ENCODE measurements around the gene FAM135A. TPM values are rescaled to one million over a fixed set of nuclear protein-coding genes. Genes with fewer than 3 reads are reported as not detected.

FAM135A gene
- total and polyA plus RNA-seq, 2 donors (not counting 1 experiment from before 2014, with no cell fraction given): 3.9 to 30.6 TPM

DNA sequence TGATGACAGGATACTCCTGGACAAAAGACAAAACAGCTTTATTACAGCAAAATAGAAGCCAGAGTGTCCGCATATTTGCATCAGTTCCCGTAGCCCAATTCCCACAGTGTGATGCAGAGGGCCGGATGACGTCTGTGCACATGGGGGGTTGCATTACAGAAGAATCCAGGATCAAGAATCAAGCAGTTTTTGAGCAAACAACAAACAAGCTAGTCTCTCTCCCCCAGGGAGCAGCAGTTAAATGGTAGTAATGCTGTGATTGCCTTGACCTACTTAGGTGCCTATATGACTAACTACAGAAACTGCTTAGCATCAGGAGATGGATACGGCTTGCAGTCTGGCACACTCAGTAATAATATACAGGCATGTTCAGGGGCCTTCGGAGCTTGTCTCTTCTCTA is 150.2 kb downstream of the FAM135A start:
- no peaks in the 10 kb centered on the region for H3K9me3 ChIP-seq (ENCODE audit: control extremely low read depth in 1 of 3, control insufficient read depth in 2 of 3, insufficient read depth in 1 of 3, low read length in 2 of 3)
- H3K4me1 ChIP-seq (ENCODE audit: control insufficient read depth in 2 of 2, insufficient read depth in 2 of 2, low read length in 2 of 2): peaks cover 5 to 12% of the 10 kb centered on the region in 2 donors
- no peak overlapping the region for H3K4me3 ChIP-seq (ENCODE audit: control extremely low read depth in 1 of 5, extremely low read depth in 1 of 5, insufficient read depth in 1 of 5, low read depth in 2 of 5, low read length in 4 of 5)
- ATAC-seq (ENCODE audit: low read depth) (no peak), DNase-seq (no peak)
- H3K4me1 Mint-ChIP-seq: peaks cover 15% of the 10 kb centered on the region
- H3K4me3 Mint-ChIP-seq: no peak overlapping the region
- no peaks in the 10 kb centered on the region for H3K27me3 ChIP-seq (replicated peaks in 1 of 4; ENCODE audit: control extremely low read depth in 1 of 4, control insufficient read depth in 3 of 4, insufficient read depth in 4 of 4, low read length in 3 of 4)
- H2AFZ ChIP-seq (ENCODE audit: insufficient read depth, low read depth, low read length, poor library complexity, severe bottlenecking): no peak overlapping the region
- intact Hi-C loops (cut with micrococcal nuclease): loop anchor here (10.0 kb wide), 2 partner anchors 721 to 769 kb away; partner anchors contain the start of genes LMBRD1 and OGFRL1
- H3K36me3 ChIP-seq (replicated peaks in 1 of 2; ENCODE audit: control extremely low read depth in 1 of 2, control insufficient read depth in 1 of 2, extremely low read depth in 1 of 2, insufficient read depth in 2 of 2, low read length in 1 of 2): no peaks in the 10 kb centered on the region
- no peak overlapping the region for H3K9ac ChIP-seq (ENCODE audit: low read length)
- peaks cover 13% of the 10 kb centered on the region for H3K79me2 ChIP-seq (ENCODE audit: control insufficient read depth, insufficient read depth, low read length)
- no peaks in the 10 kb centered on the region for H3K27me3 Mint-ChIP-seq
- no peak overlapping the region for H3K4me2 ChIP-seq (replicated peaks; ENCODE audit: low read depth, low read length, poor library complexity, severe bottlenecking)
- no peaks in the 10 kb centered on the region for H4K20me1 ChIP-seq (ENCODE audit: control insufficient read depth, insufficient read depth, low read length, poor library complexity, severe bottlenecking)
- H3K27ac Mint-ChIP-seq: no peak overlapping the region
- 100% methylated on average over 1 of the region's 6 CpGs for WGBS (ENCODE audit: insufficient coverage)
- CTCF ChIA-PET: no interaction called here
- no peaks in the 10 kb centered on the region for H3K9me3 Mint-ChIP-seq (ENCODE audit: insufficient read depth)
- POLR2A ChIA-PET: no interaction called here
- no peak for TF ChIP-seq EZH2 (IDR thresholded peaks at IDR 0.05; ENCODE audit: borderline replicate concordance, insufficient read depth, low read depth, low read length, poor library complexity, severe bottlenecking)
- no peak overlapping the region for H3K27ac ChIP-seq (ENCODE audit: low read length in 2 of 2)

DNA sequence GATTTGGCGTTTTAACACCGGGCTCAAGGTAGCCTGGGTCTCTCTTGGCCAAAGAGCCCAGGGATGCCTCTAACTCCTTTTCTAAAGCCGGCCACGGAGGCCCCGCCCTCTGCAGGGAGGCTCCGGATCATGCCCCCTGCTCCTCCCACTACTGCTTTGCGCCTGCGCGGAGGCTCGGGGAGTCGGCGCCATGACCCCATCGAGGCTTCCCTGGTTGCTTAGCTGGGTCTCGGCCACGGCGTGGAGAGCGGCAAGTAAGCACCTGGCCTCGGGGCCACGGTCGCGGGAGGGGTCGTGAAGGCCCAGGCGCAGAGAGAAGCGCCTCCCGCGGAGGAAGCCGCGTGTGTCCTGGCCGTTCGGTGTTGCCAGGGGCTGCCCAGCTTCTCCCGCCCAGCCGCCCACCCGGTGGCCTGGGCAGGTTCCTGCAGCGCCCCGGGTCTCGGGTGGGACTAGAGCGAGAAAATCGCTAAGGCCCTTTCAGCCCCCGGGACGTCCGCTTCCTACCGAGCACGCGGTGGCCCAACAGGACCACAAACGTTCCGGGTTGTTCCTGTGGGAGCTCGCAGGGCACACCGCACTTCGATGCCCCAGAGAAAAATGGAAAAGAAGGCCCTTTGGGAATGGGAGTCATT is 153.6 kb downstream of the FAM135A start, which contains the start of gene SDHAF4:
TSS of gene SDHAF4 (plus strand) at position 180 of the 632 bp plus-strand sequence. CDS start at position 191, 11 bp downstream.
- Mint-ChIP-seq H3K9me3 (ENCODE audit: insufficient read depth) (no peaks in the 10 kb centered on the region), H3K27me3 (no peaks in the 10 kb centered on the region), H3K4me1 (peaks cover 19% of the 10 kb centered on the region), H3K27ac (peak within 1 kb of the TSS; percentile 83), H3K4me3 (peak within 1 kb of the TSS; percentile 93)
- peak within 1 kb of the TSS; percentile 95 for H3K9ac ChIP-seq (ENCODE audit: low read length)
- no peaks in the 10 kb centered on the region for H3K9me3 ChIP-seq (ENCODE audit: control extremely low read depth in 1 of 3, control insufficient read depth in 2 of 3, insufficient read depth in 1 of 3, low read length in 2 of 3)
- no peaks in the 10 kb centered on the region for H3K36me3 ChIP-seq (replicated peaks in 1 of 2; ENCODE audit: control extremely low read depth in 1 of 2, control insufficient read depth in 1 of 2, extremely low read depth in 1 of 2, insufficient read depth in 2 of 2, low read length in 1 of 2)
- POLR2A ChIA-PET: no interaction called here
- peaks cover 13% of the 10 kb centered on the region for H3K79me2 ChIP-seq (ENCODE audit: control insufficient read depth, insufficient read depth, low read length)
- WGBS (ENCODE audit: insufficient coverage): under 1% methylated on average over 46 of the region's 49 CpGs
- H4K20me1 ChIP-seq (ENCODE audit: control insufficient read depth, insufficient read depth, low read length, poor library complexity, severe bottlenecking): no peaks in the 10 kb centered on the region
- peaks cover 5 to 12% of the 10 kb centered on the region in 2 donors for H3K4me1 ChIP-seq (ENCODE audit: control insufficient read depth in 2 of 2, insufficient read depth in 2 of 2, low read length in 2 of 2)
- peak within 1 kb of the TSS; percentile 83 for H2AFZ ChIP-seq (ENCODE audit: insufficient read depth, low read depth, low read length, poor library complexity, severe bottlenecking)
- H3K4me3 ChIP-seq (ENCODE audit: control extremely low read depth in 1 of 5, extremely low read depth in 1 of 5, insufficient read depth in 1 of 5, low read depth in 2 of 5, low read length in 4 of 5): peak within 1 kb of the TSS; percentile 72 to 91 (median 83)
- DNase-seq (peak; percentile 94), ATAC-seq (ENCODE audit: low read depth) (peak; percentile 99)
- no peak for TF ChIP-seq EZH2 (IDR thresholded peaks at IDR 0.05; ENCODE audit: borderline replicate concordance, insufficient read depth, low read depth, low read length, poor library complexity, severe bottlenecking)
- TF ChIP-seq, protein P1, sequence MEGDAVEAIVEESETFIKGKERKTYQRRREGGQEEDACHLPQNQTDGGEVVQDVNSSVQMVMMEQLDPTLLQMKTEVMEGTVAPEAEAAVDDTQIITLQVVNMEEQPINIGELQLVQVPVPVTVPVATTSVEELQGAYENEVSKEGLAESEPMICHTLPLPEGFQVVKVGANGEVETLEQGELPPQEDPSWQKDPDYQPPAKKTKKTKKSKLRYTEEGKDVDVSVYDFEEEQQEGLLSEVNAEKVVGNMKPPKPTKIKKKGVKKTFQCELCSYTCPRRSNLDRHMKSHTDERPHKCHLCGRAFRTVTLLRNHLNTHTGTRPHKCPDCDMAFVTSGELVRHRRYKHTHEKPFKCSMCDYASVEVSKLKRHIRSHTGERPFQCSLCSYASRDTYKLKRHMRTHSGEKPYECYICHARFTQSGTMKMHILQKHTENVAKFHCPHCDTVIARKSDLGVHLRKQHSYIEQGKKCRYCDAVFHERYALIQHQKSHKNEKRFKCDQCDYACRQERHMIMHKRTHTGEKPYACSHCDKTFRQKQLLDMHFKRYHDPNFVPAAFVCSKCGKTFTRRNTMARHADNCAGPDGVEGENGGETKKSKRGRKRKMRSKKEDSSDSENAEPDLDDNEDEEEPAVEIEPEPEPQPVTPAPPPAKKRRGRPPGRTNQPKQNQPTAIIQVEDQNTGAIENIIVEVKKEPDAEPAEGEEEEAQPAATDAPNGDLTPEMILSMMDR (IDR thresholded peaks at IDR 0.05): no peak
- peak within 1 kb of the TSS; percentile 73 to 84 for H3K27ac ChIP-seq (ENCODE audit: low read length in 2 of 2)
- CTCF ChIA-PET: interaction anchor here (0.6 to 1.9 kb wide), 6 partner anchors 9 to 140 kb away, joined by 3 to 8 read pairs (median 4); no protein-coding TSS in a partner anchor
- no peaks in the 10 kb centered on the region for H3K27me3 ChIP-seq (replicated peaks in 1 of 4; ENCODE audit: control extremely low read depth in 1 of 4, control insufficient read depth in 3 of 4, insufficient read depth in 4 of 4, low read length in 3 of 4)
- intact Hi-C loops (cut with micrococcal nuclease): loop anchor here (1.0 to 10.0 kb wide), 4 partner anchors 100 to 772 kb away; partner anchors contain the start of genes LMBRD1, OGFRL1 and SMAP1
- peak within 1 kb of the TSS; percentile 95 for H3K4me2 ChIP-seq (replicated peaks; ENCODE audit: low read depth, low read length, poor library complexity, severe bottlenecking)

Data from B cell (primary cell).